ENCODE data around the gene FANCI.

The FANCI gene

GRCh38 chr15:89329329-89330084 lies 85.7 kb downstream of the FANCI start:
- TF ChIP-seq POLR2AphosphoS5 (IDR thresholded peaks at IDR 0.05; ENCODE audit: low read depth, low read length), result no peak
- TF ChIP-seq TAF1 (IDR thresholded peaks at IDR 0.05; ENCODE audit: borderline replicate concordance, insufficient read depth, low read length), result no peak

GRCh38 chr15:89330119-89330518 lies 86.3 kb downstream of the FANCI start:
- TF ChIP-seq FOXP2 (optimal IDR thresholded peaks at IDR 0.05; ENCODE audit: borderline replicate concordance, extremely low read depth, extremely low read length, insufficient read depth) (no peak), TAF1 (IDR thresholded peaks at IDR 0.05; ENCODE audit: borderline replicate concordance, insufficient read depth, low read length) (no peak), REST (IDR thresholded peaks at IDR 0.05; ENCODE audit: insufficient read depth in 1 of 2, low read depth in 2 of 2, low read length in 2 of 2) (no peak), SIN3A (IDR thresholded peaks at IDR 0.05; ENCODE audit: borderline replicate concordance, insufficient read depth, low read length) (no peak), POLR2AphosphoS5 (IDR thresholded peaks at IDR 0.05; ENCODE audit: low read depth, low read length) (no peak)

GRCh38 chr15:89330881-89331595 lies 87.3 kb downstream of the FANCI start:
- TF ChIP-seq FOXP2 (optimal IDR thresholded peaks at IDR 0.05; ENCODE audit: borderline replicate concordance, extremely low read depth, extremely low read length, insufficient read depth), result no peak
- no peak for TF ChIP-seq REST (IDR thresholded peaks at IDR 0.05; ENCODE audit: insufficient read depth in 1 of 2, low read depth in 2 of 2, low read length in 2 of 2)
- TF ChIP-seq SIN3A (IDR thresholded peaks at IDR 0.05; ENCODE audit: borderline replicate concordance, insufficient read depth, low read length), result no peak
- no peak for TF ChIP-seq POLR2AphosphoS5 (IDR thresholded peaks at IDR 0.05; ENCODE audit: low read depth, low read length)
- no peak for TF ChIP-seq TAF1 (IDR thresholded peaks at IDR 0.05; ENCODE audit: borderline replicate concordance, insufficient read depth, low read length)

GRCh38 chr15:89332446-89332845 lies 88.7 kb downstream of the FANCI start:
- no peak for TF ChIP-seq TAF1 (IDR thresholded peaks at IDR 0.05; ENCODE audit: borderline replicate concordance, insufficient read depth, low read length)
- TF ChIP-seq SIN3A (IDR thresholded peaks at IDR 0.05; ENCODE audit: borderline replicate concordance, insufficient read depth, low read length), result no peak
- TF ChIP-seq POLR2AphosphoS5 (IDR thresholded peaks at IDR 0.05; ENCODE audit: low read depth, low read length), result no peak
- no peak for TF ChIP-seq REST (IDR thresholded peaks at IDR 0.05; ENCODE audit: insufficient read depth in 1 of 2, low read depth in 2 of 2, low read length in 2 of 2)
- TF ChIP-seq FOXP2 (optimal IDR thresholded peaks at IDR 0.05; ENCODE audit: borderline replicate concordance, extremely low read depth, extremely low read length, insufficient read depth), result no peak

GRCh38 chr15:89333011-89333860 lies 89.5 kb downstream of the FANCI start:
- no peak for TF ChIP-seq FOXP2 (optimal IDR thresholded peaks at IDR 0.05; ENCODE audit: borderline replicate concordance, extremely low read depth, extremely low read length, insufficient read depth)
- TF ChIP-seq SIN3A (IDR thresholded peaks at IDR 0.05; ENCODE audit: borderline replicate concordance, insufficient read depth, low read length), result no peak
- no peak for TF ChIP-seq REST (IDR thresholded peaks at IDR 0.05; ENCODE audit: insufficient read depth in 1 of 2, low read depth in 2 of 2, low read length in 2 of 2)
- TF ChIP-seq POLR2AphosphoS5 (IDR thresholded peaks at IDR 0.05; ENCODE audit: low read depth, low read length), result no peak
- no peak for TF ChIP-seq TAF1 (IDR thresholded peaks at IDR 0.05; ENCODE audit: borderline replicate concordance, insufficient read depth, low read length)
